Ovary (tissue), 3 donors: Measurements from ENCODE around the gene ACTN1.

Experiments used
- EP300 ChIP-seq: sonication (generic); formaldehyde crosslinking; IDR thresholded peaks from one replicate; pipeline ENCODE4 v1.6.1; 2017; ENCODE audit warnings: antibody characterized with exemption
- POLR2A ChIP-seq: fragments of 450-650 bp; IDR thresholded peaks from one replicate; pipeline ENCODE4 v1.6.1; 2017; ENCODE audit warnings: antibody characterized with exemption, mild to moderate bottlenecking, moderate library complexity
- TF ChIP-seq, protein P1 (sequence below), 3 donors: fragments of 450-650 bp in 2 of 3; fragments of 200-600 bp in 1 of 3; IDR thresholded peaks; one replicate each; pipeline versions ENCODE4 v1.5.1 to v1.8.0; 2016 to 2022; ENCODE audit warnings: antibody characterized with exemption in 3 of 3, mild to moderate bottlenecking in 1 of 3
- donor health status: DM: no; HTN: no; CAD: no.

DNA sequence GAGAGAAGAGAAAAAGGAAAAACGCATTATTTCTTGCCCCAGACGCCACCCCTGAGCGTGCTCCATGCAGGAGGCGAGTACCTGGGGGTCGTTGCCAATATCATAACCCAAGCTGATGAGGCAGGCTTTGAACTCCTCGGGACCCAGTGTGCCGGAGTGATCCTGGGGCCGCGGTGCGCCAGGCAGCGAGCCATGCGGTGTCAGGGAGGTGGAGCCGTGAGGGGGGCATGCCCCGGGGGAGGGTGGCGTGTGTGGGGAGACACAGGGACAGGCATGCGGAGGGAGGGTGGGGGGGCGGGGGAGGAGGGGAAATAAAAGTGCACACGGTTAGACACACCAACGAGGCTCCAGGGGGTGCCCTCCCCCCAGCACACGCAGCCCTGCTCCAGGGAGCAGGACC, 100.2 kb downstream of the ACTN1 start:
- no peak for TF ChIP-seq POLR2A
- TF ChIP-seq, protein P1, sequence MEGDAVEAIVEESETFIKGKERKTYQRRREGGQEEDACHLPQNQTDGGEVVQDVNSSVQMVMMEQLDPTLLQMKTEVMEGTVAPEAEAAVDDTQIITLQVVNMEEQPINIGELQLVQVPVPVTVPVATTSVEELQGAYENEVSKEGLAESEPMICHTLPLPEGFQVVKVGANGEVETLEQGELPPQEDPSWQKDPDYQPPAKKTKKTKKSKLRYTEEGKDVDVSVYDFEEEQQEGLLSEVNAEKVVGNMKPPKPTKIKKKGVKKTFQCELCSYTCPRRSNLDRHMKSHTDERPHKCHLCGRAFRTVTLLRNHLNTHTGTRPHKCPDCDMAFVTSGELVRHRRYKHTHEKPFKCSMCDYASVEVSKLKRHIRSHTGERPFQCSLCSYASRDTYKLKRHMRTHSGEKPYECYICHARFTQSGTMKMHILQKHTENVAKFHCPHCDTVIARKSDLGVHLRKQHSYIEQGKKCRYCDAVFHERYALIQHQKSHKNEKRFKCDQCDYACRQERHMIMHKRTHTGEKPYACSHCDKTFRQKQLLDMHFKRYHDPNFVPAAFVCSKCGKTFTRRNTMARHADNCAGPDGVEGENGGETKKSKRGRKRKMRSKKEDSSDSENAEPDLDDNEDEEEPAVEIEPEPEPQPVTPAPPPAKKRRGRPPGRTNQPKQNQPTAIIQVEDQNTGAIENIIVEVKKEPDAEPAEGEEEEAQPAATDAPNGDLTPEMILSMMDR (IDR thresholded peaks at IDR 0.05): no peak
- TF ChIP-seq EP300: no peak
